Measurements from ENCODE around the gene TIAM1. TPM values are rescaled to one million over a fixed set of nuclear protein-coding genes. Genes with fewer than 3 reads are reported as not detected.

Gene TIAM1
- total RNA-seq, 2 experiments from 2014 or later = 50.1 to 51.0 TPM

GRCh38 chr21:31132574-31133242, 211.4 kb downstream of the TIAM1 start:
- DNase-seq = peak; percentile 89
- Mint-ChIP-seq H3K4me1 (ENCODE audit: low read depth) (peaks cover 64% of the 10 kb centered on the region), H3K27me3 (ENCODE audit: low read depth) (no peaks in the 10 kb centered on the region), H3K4me3 (peak overlapping the region; percentile 32), H3K27ac (peak overlapping the region; percentile 83), H3K9me3 (no peaks in the 10 kb centered on the region), H3K36me3 (ENCODE audit: low read depth) (peaks cover 78% of the 10 kb centered on the region)
- intact Hi-C loops (cut with micrococcal nuclease) = loop anchor here (1.0 to 5.0 kb wide), 9 partner anchors 27 to 1145 kb away; partner anchors contain the start of genes KRTAP21-3, MIS18A and SOD1
- CTCF ChIA-PET = interaction anchor here (0.6 to 3.2 kb wide), 13 partner anchors 14 to 478 kb away, joined by 3 to 23 read pairs (median 3); no protein-coding TSS in a partner anchor

DNA sequence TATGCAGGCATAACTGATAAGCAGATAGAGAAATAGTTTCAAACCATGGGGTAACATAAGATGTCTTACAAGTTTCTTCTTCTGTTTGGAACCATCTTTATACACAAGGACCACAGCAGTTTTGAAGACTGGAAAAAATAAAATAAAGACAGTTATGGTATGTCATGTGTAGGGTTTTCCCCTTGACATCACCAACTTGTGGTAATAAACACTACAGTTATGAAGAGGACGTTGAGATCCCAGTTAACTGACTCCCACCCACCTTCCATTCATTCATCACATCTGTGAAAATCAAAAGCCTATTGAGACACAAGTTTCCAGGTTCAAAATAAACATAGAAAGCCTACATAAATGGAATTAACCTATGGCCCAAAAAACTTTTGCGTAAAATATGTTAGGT, 213.2 kb downstream of the TIAM1 start:
- H3K27me3 Mint-ChIP-seq (ENCODE audit: low read depth) = no peaks in the 10 kb centered on the region
- peaks cover 75% of the 10 kb centered on the region for H3K36me3 Mint-ChIP-seq (ENCODE audit: low read depth)
- H3K4me3 Mint-ChIP-seq = no peak overlapping the region
- H3K27ac Mint-ChIP-seq = peak overlapping the region; percentile 83
- no peaks in the 10 kb centered on the region for H3K9me3 Mint-ChIP-seq
- intact Hi-C loops (cut with micrococcal nuclease) = loop anchor here (1.0 to 5.0 kb wide), 4 partner anchors 14 to 1146 kb away; partner anchors contain the start of gene MIS18A
- peaks cover 59% of the 10 kb centered on the region for H3K4me1 Mint-ChIP-seq (ENCODE audit: low read depth)
- peak; percentile 28 for DNase-seq
- CTCF ChIA-PET = interaction anchor here (0.9 to 3.2 kb wide), 3 partner anchors 12 to 50 kb away, joined by 4 to 23 read pairs (median 5); no protein-coding TSS in a partner anchor

DNA sequence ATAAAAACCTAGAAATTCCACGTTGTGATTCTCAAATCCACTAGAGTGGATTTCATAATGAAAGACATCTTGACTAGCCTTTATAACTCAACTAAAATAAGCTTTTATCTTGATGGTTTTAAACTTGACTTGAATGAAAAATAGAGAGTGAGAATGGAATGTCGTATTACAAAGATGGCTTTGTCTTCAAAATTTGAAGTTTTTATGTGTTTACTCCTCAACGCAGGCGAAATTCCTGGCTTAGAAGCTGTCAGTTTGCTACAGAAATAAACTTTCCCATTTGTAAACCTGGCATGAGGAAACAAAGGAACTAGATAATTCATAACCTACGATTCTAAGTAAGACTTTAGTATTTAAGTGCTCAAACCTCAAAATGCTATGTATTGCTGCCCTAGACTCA, 215.8 kb downstream of the TIAM1 start:
- Mint-ChIP-seq H3K27ac (no peak overlapping the region), H3K9me3 (no peaks in the 10 kb centered on the region)
- CTCF ChIA-PET = interaction anchor here (1.2 to 1.9 kb wide), 2 partner anchors 10 to 32 kb away, joined by 3 to 7 read pairs; no protein-coding TSS in a partner anchor

GRCh38 chr21:31124010-31124409, 220.1 kb downstream of the TIAM1 start:
- Mint-ChIP-seq H3K9me3 (no peaks in the 10 kb centered on the region), H3K4me3 (no peak overlapping the region), H3K4me1 (ENCODE audit: low read depth) (no peaks in the 10 kb centered on the region), H3K27ac (no peak overlapping the region), H3K27me3 (ENCODE audit: low read depth) (no peaks in the 10 kb centered on the region), H3K36me3 (ENCODE audit: low read depth) (peaks cover 65% of the 10 kb centered on the region)
- no peak for DNase-seq
- CTCF ChIA-PET = interaction anchor here (0.7 to 1.7 kb wide), 2 partner anchors 38 to 57 kb away, joined by 3 read pairs; no protein-coding TSS in a partner anchor
- intact Hi-C loops (cut with micrococcal nuclease) = no loop called here

More for the DNA sequence above, 215.8 kb downstream of the TIAM1 start:
- H3K4me3 Mint-ChIP-seq = no peak overlapping the region
- no peak for DNase-seq
- intact Hi-C loops (cut with micrococcal nuclease) = no loop called here
- peaks cover 37% of the 10 kb centered on the region for H3K4me1 Mint-ChIP-seq (ENCODE audit: low read depth)
- peaks cover 65% of the 10 kb centered on the region for H3K36me3 Mint-ChIP-seq (ENCODE audit: low read depth)
- H3K27me3 Mint-ChIP-seq (ENCODE audit: low read depth) = no peaks in the 10 kb centered on the region

- H3K27ac Mint-ChIP-seq = no peak overlapping the region
- no peak overlapping the region for H3K4me3 Mint-ChIP-seq
- intact Hi-C loops (cut with micrococcal nuclease) = no loop called here
- H3K9me3 Mint-ChIP-seq = no peaks in the 10 kb centered on the region
- H3K27me3 Mint-ChIP-seq (ENCODE audit: low read depth) = no peaks in the 10 kb centered on the region
- H3K4me1 Mint-ChIP-seq (ENCODE audit: low read depth) = peaks cover 20% of the 10 kb centered on the region
- no peak for DNase-seq
- peaks cover 45% of the 10 kb centered on the region for H3K36me3 Mint-ChIP-seq (ENCODE audit: low read depth)
- CTCF ChIA-PET = interaction anchor here (1.1 to 2.9 kb wide), 6 partner anchors 10 to 83 kb away, joined by 3 to 8 read pairs (median 6); no protein-coding TSS in a partner anchor
Observed at GRCh38 chr21:31119199-31119598, 224.9 kb downstream of the TIAM1 start.

DNA sequence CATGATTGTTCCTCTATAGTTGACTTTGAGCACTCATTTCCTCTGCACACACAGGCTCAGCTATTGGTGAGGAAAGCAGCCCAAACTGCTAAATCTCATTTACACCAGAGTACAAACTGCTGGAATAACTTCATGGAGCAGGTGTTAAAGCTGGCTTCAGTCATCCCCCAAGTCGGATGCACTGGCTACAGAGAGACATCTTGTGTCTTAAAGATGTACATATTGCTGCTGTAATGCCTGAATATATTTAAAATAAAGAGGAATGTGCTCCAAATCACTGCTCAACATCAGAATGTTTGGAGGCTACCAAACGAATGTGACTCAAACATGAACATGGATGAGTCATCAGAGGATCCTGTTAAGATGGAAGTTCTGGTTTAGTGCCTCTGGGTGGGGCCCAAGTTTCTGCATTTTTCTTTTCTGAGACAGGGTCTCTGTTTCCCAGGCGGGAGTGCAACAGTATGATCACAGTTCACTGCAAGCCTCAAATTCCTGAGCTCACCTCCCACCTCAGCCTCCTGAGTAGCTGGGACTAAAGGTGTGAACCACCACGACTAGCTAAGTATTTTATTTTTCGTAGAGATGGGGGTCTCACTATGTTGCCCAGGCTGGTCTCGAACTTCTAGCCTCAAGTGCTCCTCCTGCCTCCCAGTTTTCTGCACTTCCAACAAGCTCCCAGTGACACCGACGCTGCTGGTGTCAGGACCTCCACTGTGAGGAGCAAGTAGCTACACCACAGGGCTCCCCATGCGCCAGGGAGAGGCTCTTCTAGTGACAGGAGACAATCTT, 226.7 kb downstream of the TIAM1 start:
- Mint-ChIP-seq H3K27ac (peak overlapping the region; percentile 38), H3K36me3 (ENCODE audit: low read depth) (peaks cover 34% of the 10 kb centered on the region), H3K4me3 (no peak overlapping the region), H3K9me3 (no peaks in the 10 kb centered on the region), H3K4me1 (ENCODE audit: low read depth) (peaks cover 20% of the 10 kb centered on the region), H3K27me3 (ENCODE audit: low read depth) (no peaks in the 10 kb centered on the region)
- peak; percentile 42 for DNase-seq
- CTCF ChIA-PET = interaction anchor here (0.8 to 2.9 kb wide), 13 partner anchors 9 to 464 kb away, joined by 3 to 13 read pairs (median 6); no protein-coding TSS in a partner anchor
- intact Hi-C loops (cut with micrococcal nuclease) = loop anchor here (1.0 to 2.0 kb wide), 4 partner anchors 14 to 63 kb away; no protein-coding TSS in a partner anchor

- Mint-ChIP-seq H3K4me1 (ENCODE audit: low read depth) (peaks cover 20% of the 10 kb centered on the region), H3K9me3 (no peaks in the 10 kb centered on the region), H3K4me3 (no peak overlapping the region), H3K36me3 (ENCODE audit: low read depth) (peaks cover 17% of the 10 kb centered on the region), H3K27me3 (ENCODE audit: low read depth) (no peaks in the 10 kb centered on the region), H3K27ac (no peak overlapping the region)
- CTCF ChIA-PET = interaction anchor here (0.6 to 0.7 kb wide), 2 partner anchors 28 to 466 kb away, joined by 3 to 4 read pairs; no protein-coding TSS in a partner anchor
- DNase-seq = no peak
- intact Hi-C loops (cut with micrococcal nuclease) = no loop called here
Observed at GRCh38 chr21:31115249-31115648, 228.8 kb downstream of the TIAM1 start.

DNA sequence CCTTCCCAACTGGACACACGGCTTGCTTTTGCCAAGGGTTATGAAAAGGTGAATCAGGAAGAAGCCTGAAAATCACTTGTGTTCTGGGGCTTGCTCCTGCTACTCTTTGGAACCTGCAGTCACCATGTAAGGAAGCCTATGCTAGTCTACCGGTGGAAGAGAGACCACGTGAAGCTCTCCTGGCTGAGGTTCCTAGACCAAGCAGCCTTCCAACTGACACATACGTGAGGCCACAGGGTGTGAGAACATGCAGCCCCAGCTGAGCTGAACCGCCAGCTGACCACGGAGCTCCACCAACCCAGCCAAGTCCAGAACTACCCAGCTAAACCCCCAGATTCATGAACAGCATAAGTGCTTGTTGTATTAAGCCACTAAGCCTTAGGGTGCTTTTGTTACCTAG, 233.0 kb downstream of the TIAM1 start:
- H3K36me3 Mint-ChIP-seq (ENCODE audit: low read depth) = peaks cover 6% of the 10 kb centered on the region
- CTCF ChIA-PET = interaction anchor here (0.7 to 2.8 kb wide), 6 partner anchors 10 to 472 kb away, joined by 3 to 20 read pairs (median 3); no protein-coding TSS in a partner anchor
- no peaks in the 10 kb centered on the region for H3K27me3 Mint-ChIP-seq (ENCODE audit: low read depth)
- H3K9me3 Mint-ChIP-seq = no peaks in the 10 kb centered on the region
- H3K4me3 Mint-ChIP-seq = no peak overlapping the region
- DNase-seq = no peak
- intact Hi-C loops (cut with micrococcal nuclease) = no loop called here
- peaks cover 8% of the 10 kb centered on the region for H3K4me1 Mint-ChIP-seq (ENCODE audit: low read depth)
- H3K27ac Mint-ChIP-seq = no peak overlapping the region

- no peak for DNase-seq
- Mint-ChIP-seq H3K27ac (no peak overlapping the region), H3K27me3 (ENCODE audit: low read depth) (no peaks in the 10 kb centered on the region), H3K9me3 (no peaks in the 10 kb centered on the region), H3K4me1 (ENCODE audit: low read depth) (peaks cover 7% of the 10 kb centered on the region), H3K4me3 (no peak overlapping the region), H3K36me3 (ENCODE audit: low read depth) (peaks cover 11% of the 10 kb centered on the region)
- CTCF ChIA-PET = interaction anchor here (1.2 to 2.8 kb wide), 9 partner anchors 9 to 494 kb away, joined by 3 to 20 read pairs (median 6); no protein-coding TSS in a partner anchor
- intact Hi-C loops (cut with micrococcal nuclease) = no loop called here
Observed at GRCh38 chr21:31110430-31110829, 233.6 kb downstream of the TIAM1 start.

GRCh38 chr21:31107871-31108270, 236.2 kb downstream of the TIAM1 start:
- CTCF ChIA-PET = interaction anchor here (0.5 to 1.8 kb wide), 9 partner anchors 8 to 1424 kb away, joined by 3 to 8 read pairs (median 4); no protein-coding TSS in a partner anchor
- no peaks in the 10 kb centered on the region for H3K27me3 Mint-ChIP-seq (ENCODE audit: low read depth)
- intact Hi-C loops (cut with micrococcal nuclease) = loop anchor here (2.0 to 5.0 kb wide), 2 partner anchors 35 to 404 kb away; no protein-coding TSS in a partner anchor
- H3K36me3 Mint-ChIP-seq (ENCODE audit: low read depth) = peaks cover 21% of the 10 kb centered on the region
- no peak overlapping the region for H3K4me3 Mint-ChIP-seq
- H3K9me3 Mint-ChIP-seq = peaks cover 9% of the 10 kb centered on the region
- no peak overlapping the region for H3K27ac Mint-ChIP-seq
- peaks cover 28% of the 10 kb centered on the region for H3K4me1 Mint-ChIP-seq (ENCODE audit: low read depth)
- DNase-seq = no peak

DNA sequence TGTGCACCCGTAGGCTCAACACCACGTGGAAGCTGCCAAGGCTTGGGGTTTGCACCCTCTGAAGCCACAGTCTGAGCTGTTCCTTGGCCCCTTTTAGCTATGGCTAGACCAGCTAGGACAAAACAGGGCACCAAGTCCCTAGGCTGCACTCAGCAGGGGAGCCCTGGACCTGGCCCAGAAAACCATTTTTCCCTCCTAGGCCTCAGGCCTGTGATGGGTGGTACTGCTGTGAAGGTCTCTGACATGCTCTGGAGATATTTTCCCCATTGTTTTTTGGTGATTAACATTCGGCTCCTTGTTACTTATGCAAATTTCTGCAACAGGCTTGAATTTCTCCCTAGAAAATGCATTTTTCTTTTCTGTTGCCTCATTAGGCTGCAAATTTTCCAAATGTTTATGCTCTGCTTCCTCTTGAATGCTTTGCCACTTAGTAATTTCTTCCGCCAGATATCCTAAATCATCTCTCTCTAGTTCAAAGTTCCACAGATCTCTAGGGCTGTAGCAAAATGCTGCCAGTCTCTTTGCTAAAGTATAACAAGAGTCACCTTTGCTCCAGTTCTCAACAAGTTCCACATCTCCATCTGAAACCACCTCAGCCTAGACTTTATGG, 236.8 kb downstream of the TIAM1 start:
- Mint-ChIP-seq H3K4me3 (no peak overlapping the region), H3K9me3 (peaks cover 9% of the 10 kb centered on the region), H3K36me3 (ENCODE audit: low read depth) (peaks cover 21% of the 10 kb centered on the region), H3K27ac (no peak overlapping the region), H3K4me1 (ENCODE audit: low read depth) (peaks cover 33% of the 10 kb centered on the region), H3K27me3 (ENCODE audit: low read depth) (no peaks in the 10 kb centered on the region)
- DNase-seq = no peak
- CTCF ChIA-PET = interaction anchor here (1.0 to 1.8 kb wide), 4 partner anchors 8 to 90 kb away, joined by 3 to 8 read pairs (median 6); no protein-coding TSS in a partner anchor
- intact Hi-C loops (cut with micrococcal nuclease) = loop anchor here (5.0 kb wide), 1 partner anchor 405 kb away; no protein-coding TSS in a partner anchor

Data from activated naive CD4-positive, alpha-beta T cell treated with anti-CD3 and anti-CD28 coated beads for 36 hours (primary cell).